ENCODE results near the gene ESYT2. TPM values are rescaled to one million over a fixed set of nuclear protein-coding genes. Genes with fewer than 3 reads are reported as not detected.

Gene ESYT2
- total and polyA plus RNA-seq, 2 of the 4 experiments (the other 2 are of a cell fraction), result 26.7 to 69.9 TPM

GRCh38 chr7:158749396-158749795 is 79.9 kb downstream of the ESYT2 start:
- CTCF ChIA-PET, result no interaction called here
- POLR2A ChIA-PET (ENCODE audit: unreplicated experiment), result no interaction called here

More at GRCh38 chr7:158749396-158749795, 79.9 kb downstream of the ESYT2 start:
- no peak overlapping the region for H4K91ac ChIP-seq (ENCODE audit: insufficient read depth, low read depth, low read length)
- no peak overlapping the region for H2BK120ac ChIP-seq (ENCODE audit: low read depth, low read length)
- dilution Hi-C loops (cut with HindIII; ENCODE audit: low sequenced_read_pairs, unreplicated experiment), result no loop called here
- in situ Hi-C loops (cut with MboI; ENCODE audit: low sequenced_read_pairs), result no loop called here
- no peak overlapping the region for H3K9ac ChIP-seq (ENCODE audit: low read depth, low read length)
- no peak overlapping the region for H2AK9ac ChIP-seq (replicated peaks; ENCODE audit: low read depth, low read length, poor library complexity)
- no peak overlapping the region for H3K27ac ChIP-seq (ENCODE audit: insufficient read depth, low read length)
- no peak overlapping the region for H3K4ac ChIP-seq (ENCODE audit: low read depth, low read length)
- no TSS peak for BruUV-seq (replicated peaks)
- intact Hi-C loops (cut with micrococcal nuclease), result no loop called here
- ATAC-seq (ENCODE audit: low read depth), result no peak
- H3K4me1 ChIP-seq (ENCODE audit: control insufficient read depth, insufficient read depth, low read length), result no peaks in the 10 kb centered on the region
- no peak overlapping the region for H2AFZ ChIP-seq (replicated peaks; ENCODE audit: low read length, poor library complexity)
- H3K9me3 ChIP-seq (ENCODE audit: control insufficient read depth, insufficient read depth, low read length), result no peaks in the 10 kb centered on the region
- H2BK20ac ChIP-seq (ENCODE audit: low read depth, low read length), result no peak overlapping the region
- WGBS, 2 experiments (ENCODE audit: extremely low coverage in 2 of 2, insufficient read length in 1 of 2), result 100% methylated on average over 3 of the region's 9 CpGs; no CpG with 5 or more reads in 1 of the 2 experiments
- no peak overlapping the region for H3K23ac ChIP-seq (ENCODE audit: low read depth, low read length)
- TF ChIP-seq RFX5 (IDR thresholded peaks at IDR 0.05; ENCODE audit: low read depth, low read length) (no peak), USF2 (IDR thresholded peaks at IDR 0.05; ENCODE audit: low read depth, low read length) (no peak), MAFK (IDR thresholded peaks at IDR 0.05; ENCODE audit: low read depth, low read length) (no peak), BHLHE40 (IDR thresholded peaks at IDR 0.05; ENCODE audit: low read depth, low read length) (no peak), MXI1 (IDR thresholded peaks at IDR 0.05; ENCODE audit: borderline replicate concordance, low read depth, low read length) (no peak), FOS (IDR thresholded peaks at IDR 0.05; ENCODE audit: low read depth, low read length) (no peak), SMC3 (IDR thresholded peaks at IDR 0.05; ENCODE audit: low read depth, low read length) (no peak), RCOR1 (IDR thresholded peaks at IDR 0.05; ENCODE audit: insufficient replicate concordance, low read length) (no peak)
- TF ChIP-seq, protein P1, sequence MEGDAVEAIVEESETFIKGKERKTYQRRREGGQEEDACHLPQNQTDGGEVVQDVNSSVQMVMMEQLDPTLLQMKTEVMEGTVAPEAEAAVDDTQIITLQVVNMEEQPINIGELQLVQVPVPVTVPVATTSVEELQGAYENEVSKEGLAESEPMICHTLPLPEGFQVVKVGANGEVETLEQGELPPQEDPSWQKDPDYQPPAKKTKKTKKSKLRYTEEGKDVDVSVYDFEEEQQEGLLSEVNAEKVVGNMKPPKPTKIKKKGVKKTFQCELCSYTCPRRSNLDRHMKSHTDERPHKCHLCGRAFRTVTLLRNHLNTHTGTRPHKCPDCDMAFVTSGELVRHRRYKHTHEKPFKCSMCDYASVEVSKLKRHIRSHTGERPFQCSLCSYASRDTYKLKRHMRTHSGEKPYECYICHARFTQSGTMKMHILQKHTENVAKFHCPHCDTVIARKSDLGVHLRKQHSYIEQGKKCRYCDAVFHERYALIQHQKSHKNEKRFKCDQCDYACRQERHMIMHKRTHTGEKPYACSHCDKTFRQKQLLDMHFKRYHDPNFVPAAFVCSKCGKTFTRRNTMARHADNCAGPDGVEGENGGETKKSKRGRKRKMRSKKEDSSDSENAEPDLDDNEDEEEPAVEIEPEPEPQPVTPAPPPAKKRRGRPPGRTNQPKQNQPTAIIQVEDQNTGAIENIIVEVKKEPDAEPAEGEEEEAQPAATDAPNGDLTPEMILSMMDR (conservative IDR thresholded peaks at IDR 0.05; ENCODE audit: low read depth, low read length), result no peak
- no peaks in the 10 kb centered on the region; the same call in 1 of the 2 replicates for H4K20me1 ChIP-seq (ENCODE audit: insufficient read depth, low read length)
- H3K27me3 ChIP-seq (ENCODE audit: control insufficient read depth, insufficient read depth, low read length), result no peaks in the 10 kb centered on the region
- H2AK5ac ChIP-seq (ENCODE audit: low read depth, low read length), result no peak overlapping the region
- no peak overlapping the region for H3K18ac ChIP-seq (ENCODE audit: low read depth, low read length)
- H4K5ac ChIP-seq (ENCODE audit: low read depth, low read length), result no peak overlapping the region
- H3K4me2 ChIP-seq (ENCODE audit: low read depth, low read length), result no peak overlapping the region
- H3K14ac ChIP-seq (replicated peaks; ENCODE audit: low read depth, low read length), result no peak overlapping the region
- DNase-seq, result no peak
- H3K36me3 ChIP-seq (ENCODE audit: control insufficient read depth, insufficient read depth, low read length), result peaks cover 32% of the 10 kb centered on the region
- H2BK5ac ChIP-seq (ENCODE audit: low read depth, low read length, poor library complexity, severe bottlenecking), result no peak overlapping the region
- H3K56ac ChIP-seq (ENCODE audit: extremely low read depth, insufficient read depth, low read length), result no peak overlapping the region
- no peak overlapping the region for H3K4me3 ChIP-seq (ENCODE audit: insufficient read depth, low read depth, low read length)
- no peak overlapping the region for H4K8ac ChIP-seq (ENCODE audit: low read depth in 2 of 2, low read length in 2 of 2)
- H2BK15ac ChIP-seq (ENCODE audit: low read depth, low read length), result no peak overlapping the region
- H3K79me1 ChIP-seq (ENCODE audit: low read depth in 1 of 2, low read length in 2 of 2), result peaks cover under 1 to 3% of the 10 kb centered on the region in 2 experiments; a peak in 2 of 4 replicates
- H3K9me1 ChIP-seq (ENCODE audit: insufficient read depth, low read length), result no peaks in the 10 kb centered on the region
